Stimulated activated memory B cell treated with anti-CD40 and anti-IgM and Interleukin-4, amounts not matched to agents 10 μg/mL and 1 μg/mL and 100 μg/mL, for 72 hours (primary cell): ENCODE results near the gene TBKBP1.
A peak's percentile ranks its signal among the peaks of the same experiment; 100 is the strongest.

Experiments used
- ATAC-seq: fragments of 150-1000 bp; cut with Tn5 transposase; 2 replicates; pipeline ENCODE4 v1.10.0; 2021
- H3K27ac Mint-ChIP-seq: one replicate; pipeline ENCODE4 v1.8.0; 2022; ENCODE audit warnings: mild to moderate bottlenecking, mixed read lengths
- H3K27me3 Mint-ChIP-seq: one replicate; pipeline ENCODE4 v1.8.0; 2022; ENCODE audit warnings: mixed read lengths
- H3K36me3 Mint-ChIP-seq: one replicate; pipeline ENCODE4 v1.8.0; 2022; ENCODE audit warnings: mixed read lengths
- H3K4me1 Mint-ChIP-seq: one replicate; pipeline ENCODE4 v1.8.0; 2022; ENCODE audit warnings: mixed read lengths
- H3K4me3 Mint-ChIP-seq: one replicate; pipeline ENCODE4 v1.8.0; 2022; ENCODE audit warnings: mild to moderate bottlenecking, moderate library complexity, mixed read lengths
- H3K9me3 Mint-ChIP-seq: one replicate; pipeline ENCODE4 v1.8.0; 2022; ENCODE audit warnings: mixed read lengths

TBKBP1 gene

DNA sequence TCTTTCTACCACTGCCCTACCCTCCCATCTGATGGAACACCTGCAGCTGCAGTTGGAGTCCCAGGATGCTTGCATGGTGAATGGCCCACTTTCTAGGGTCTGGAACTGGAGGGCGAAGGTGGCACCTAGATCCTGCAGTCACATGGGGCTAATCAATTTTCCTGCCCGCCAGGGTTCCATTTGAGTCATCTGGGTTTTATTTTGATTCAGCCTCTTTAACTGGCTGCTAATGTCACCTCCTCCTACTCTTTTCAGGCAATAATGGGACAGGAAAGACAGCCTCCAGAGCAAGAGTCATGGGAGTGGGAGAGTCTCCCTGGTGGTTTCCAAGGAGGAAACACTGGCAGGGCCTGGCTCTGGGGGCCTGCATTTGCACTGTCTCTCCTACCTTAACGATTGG lies 3.8 kb upstream of the TBKBP1 start:
- no peaks in the 10 kb centered on the region for H3K27me3 Mint-ChIP-seq
- H3K4me1 Mint-ChIP-seq = peaks cover 23% of the 10 kb centered on the region
- H3K9me3 Mint-ChIP-seq = no peaks in the 10 kb centered on the region
- H3K4me3 Mint-ChIP-seq = no peak overlapping the region
- H3K27ac Mint-ChIP-seq = no peak overlapping the region
- H3K36me3 Mint-ChIP-seq = peaks cover 11% of the 10 kb centered on the region
- no peak for ATAC-seq

DNA sequence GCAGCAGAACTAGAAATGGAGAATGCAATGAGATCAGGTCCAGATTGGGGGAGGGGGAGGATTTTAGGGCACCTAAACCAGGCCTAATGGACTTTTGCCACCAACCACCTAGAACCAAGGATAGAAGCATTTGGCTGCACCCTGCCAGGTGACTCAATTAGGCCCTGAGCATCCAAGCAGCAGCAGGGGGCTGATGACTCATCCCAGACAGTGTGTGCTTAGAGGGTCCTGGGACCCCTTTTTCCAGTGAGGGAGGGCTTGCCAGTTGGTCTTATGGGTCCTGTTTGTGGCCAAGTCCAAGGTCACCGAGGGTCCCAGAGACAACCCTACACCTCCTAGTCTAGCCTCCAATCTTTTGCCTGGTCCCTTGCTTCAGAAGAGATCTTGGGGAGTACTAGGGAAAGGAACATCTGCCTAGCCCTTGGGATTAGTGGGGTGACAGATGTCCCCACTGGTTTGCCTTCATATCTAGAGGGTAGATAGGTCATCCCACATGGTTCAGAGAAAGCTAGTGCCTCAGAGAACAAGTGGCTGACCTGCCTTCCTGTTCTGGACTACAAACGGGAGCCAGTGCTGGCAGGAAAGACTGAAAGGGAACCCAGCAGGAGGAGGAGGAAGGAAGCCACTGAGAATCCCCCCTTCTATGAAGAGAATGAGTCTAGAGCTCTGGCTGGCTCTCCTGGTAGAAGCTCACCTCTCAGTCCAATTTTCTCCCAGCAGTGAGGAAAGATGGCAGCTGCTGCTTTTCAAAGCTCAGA lies 1.6 kb upstream of the TBKBP1 start:
- H3K27ac Mint-ChIP-seq = peak overlapping the region; percentile 81

DNA sequence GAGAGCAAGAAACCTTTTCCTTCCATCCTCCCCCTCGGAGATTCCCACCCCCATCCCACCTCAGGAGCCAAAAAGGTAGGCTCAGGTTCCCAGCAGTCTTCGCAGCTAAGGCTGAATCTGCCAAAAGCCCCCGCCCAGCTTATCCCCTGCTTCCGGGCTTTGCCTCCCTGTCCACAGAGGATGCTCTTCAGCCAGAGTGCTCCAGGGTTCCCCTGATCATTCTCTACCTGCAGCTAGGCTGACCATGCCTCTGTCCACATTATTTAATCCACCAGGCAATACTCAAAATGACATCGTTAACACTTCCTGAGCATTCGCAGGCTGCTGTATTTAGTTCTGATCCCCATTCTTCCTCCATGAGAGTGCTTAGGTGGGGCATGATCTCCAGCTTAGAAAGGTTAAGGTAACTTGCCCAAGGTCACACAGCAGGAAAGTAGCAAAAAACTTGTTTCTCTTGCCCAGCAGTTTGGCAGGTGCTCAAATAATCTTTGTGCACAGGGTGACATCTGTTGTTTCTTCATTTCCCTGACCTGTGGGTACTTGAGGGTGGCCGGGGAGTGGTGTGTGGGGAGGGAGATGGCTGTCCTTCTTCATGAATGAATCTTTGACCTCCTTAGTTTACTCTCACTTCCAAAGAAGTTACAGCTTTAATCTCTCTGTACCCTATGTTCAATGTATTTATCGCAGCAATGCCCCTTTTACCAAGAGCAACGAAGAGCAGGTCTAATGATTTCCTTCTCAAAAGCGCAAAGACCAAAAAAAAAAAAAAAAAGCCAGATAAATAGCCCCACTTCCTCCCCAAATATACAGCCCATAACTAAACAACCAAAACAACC lies 848 bp upstream of the TBKBP1 start:
- Mint-ChIP-seq H3K27me3 (no peaks in the 10 kb centered on the region), H3K9me3 (no peaks in the 10 kb centered on the region), H3K27ac (peak overlapping the region; percentile 81), H3K4me3 (peak overlapping the region; percentile 84), H3K36me3 (no peaks in the 10 kb centered on the region), H3K4me1 (peaks cover 45% of the 10 kb centered on the region)
- ATAC-seq = no peak

More for the DNA sequence above, 1.6 kb upstream of the TBKBP1 start:
- Mint-ChIP-seq H3K36me3 (no peaks in the 10 kb centered on the region), H3K27me3 (no peaks in the 10 kb centered on the region), H3K9me3 (no peaks in the 10 kb centered on the region), H3K4me3 (no peak overlapping the region), H3K4me1 (peaks cover 42% of the 10 kb centered on the region)
- ATAC-seq = no peak

DNA sequence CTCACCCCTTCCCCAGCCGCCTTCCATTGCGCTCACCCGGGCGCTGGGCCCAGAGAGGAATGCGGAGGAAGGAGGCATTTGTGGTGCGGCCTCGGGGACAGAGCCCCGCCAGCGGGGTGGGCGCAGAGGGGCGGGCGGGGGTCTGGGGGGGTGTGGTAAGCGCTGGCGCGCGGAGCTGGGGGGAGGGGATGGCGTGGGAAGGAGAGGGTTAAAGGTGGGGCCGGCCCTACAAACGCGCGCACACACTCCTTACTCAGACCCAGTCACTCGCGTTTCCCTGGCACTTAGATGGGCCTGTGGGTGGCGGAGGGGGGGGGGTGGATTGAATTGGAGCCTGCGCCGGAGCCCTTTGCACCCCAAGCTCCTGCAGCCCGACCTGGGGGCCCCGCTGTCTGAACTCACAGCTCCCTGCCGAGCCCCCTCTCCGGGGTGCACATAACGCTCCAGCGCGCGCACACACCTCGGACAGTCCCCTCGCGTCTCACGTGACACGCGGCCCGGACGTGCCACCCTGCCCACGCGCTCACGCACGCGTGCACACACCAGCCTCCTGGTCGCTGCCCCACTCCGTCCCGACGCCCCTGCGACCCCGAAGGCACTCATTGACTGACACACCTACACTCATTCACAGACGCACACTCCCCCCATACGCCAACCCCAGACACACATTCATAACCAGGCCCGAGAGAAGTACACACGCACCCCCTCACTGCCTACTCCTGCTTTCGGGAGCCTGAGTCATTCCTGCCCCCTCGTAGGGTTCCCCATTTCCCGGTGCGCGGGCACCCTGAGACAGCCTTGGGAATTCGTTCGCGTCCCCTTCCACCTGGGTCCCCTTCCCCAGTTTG lies 844 bp downstream of the TBKBP1 start:
- no peaks in the 10 kb centered on the region for H3K27me3 Mint-ChIP-seq
- peaks cover 54% of the 10 kb centered on the region for H3K4me1 Mint-ChIP-seq
- no peaks in the 10 kb centered on the region for H3K9me3 Mint-ChIP-seq
- peak; percentile 59 for ATAC-seq
- peak overlapping the region; percentile 73 for H3K4me3 Mint-ChIP-seq
- H3K27ac Mint-ChIP-seq = peak overlapping the region; percentile 78
- no peaks in the 10 kb centered on the region for H3K36me3 Mint-ChIP-seq

DNA sequence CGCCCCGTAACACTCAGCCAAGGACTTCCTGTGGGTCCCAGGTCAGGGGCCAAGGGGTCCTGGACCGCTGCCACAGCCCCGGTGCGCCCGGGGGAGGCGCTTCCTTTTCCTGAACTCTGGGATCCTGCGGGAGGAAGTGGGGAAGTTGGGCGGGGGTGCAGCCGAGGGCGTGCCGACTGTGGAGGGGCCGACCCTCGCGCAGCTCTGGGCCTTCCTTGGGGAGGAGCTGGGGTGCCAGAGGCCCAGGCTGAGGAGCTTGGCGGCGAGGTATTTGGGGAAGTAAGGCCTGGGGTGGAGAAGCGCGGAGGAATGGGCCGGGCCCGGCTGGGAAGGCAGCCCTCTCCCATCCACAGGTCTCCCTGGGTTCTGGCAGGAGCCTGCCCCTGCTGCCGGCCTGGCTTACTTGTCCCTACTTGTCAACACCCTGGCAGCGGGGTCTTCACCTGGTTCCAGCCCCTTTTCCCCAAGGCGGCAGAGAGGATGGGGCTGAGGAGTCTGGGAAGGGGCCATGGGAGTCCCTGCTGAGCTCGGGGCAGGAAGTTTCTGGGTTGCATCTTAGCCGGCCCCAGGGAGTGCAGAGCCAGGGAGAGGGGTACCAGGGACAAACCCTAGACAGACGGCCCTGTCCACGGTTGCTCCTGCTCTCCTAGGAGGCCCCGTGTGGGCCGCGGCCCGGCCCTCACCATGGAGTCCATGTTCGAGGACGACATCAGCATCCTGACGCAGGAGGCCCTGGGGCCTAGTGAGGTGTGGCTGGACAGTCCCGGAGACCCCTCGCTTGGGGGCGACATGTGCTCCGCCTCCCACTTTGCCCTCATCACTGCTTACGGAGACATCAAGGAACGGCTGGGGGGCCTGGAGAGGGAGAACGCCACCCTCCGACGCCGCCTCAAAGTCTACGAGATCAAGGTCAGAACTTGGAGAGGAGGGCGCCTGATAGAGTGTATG lies 1.7 kb downstream of the TBKBP1 start:
- H3K27me3 Mint-ChIP-seq = no peaks in the 10 kb centered on the region
- peak overlapping the region; percentile 78 for H3K27ac Mint-ChIP-seq
- H3K9me3 Mint-ChIP-seq = no peaks in the 10 kb centered on the region
- peak overlapping the region; percentile 73 for H3K4me3 Mint-ChIP-seq
- H3K4me1 Mint-ChIP-seq = peaks cover 54% of the 10 kb centered on the region
- peak; percentile 1 for ATAC-seq
- H3K36me3 Mint-ChIP-seq = no peaks in the 10 kb centered on the region

DNA sequence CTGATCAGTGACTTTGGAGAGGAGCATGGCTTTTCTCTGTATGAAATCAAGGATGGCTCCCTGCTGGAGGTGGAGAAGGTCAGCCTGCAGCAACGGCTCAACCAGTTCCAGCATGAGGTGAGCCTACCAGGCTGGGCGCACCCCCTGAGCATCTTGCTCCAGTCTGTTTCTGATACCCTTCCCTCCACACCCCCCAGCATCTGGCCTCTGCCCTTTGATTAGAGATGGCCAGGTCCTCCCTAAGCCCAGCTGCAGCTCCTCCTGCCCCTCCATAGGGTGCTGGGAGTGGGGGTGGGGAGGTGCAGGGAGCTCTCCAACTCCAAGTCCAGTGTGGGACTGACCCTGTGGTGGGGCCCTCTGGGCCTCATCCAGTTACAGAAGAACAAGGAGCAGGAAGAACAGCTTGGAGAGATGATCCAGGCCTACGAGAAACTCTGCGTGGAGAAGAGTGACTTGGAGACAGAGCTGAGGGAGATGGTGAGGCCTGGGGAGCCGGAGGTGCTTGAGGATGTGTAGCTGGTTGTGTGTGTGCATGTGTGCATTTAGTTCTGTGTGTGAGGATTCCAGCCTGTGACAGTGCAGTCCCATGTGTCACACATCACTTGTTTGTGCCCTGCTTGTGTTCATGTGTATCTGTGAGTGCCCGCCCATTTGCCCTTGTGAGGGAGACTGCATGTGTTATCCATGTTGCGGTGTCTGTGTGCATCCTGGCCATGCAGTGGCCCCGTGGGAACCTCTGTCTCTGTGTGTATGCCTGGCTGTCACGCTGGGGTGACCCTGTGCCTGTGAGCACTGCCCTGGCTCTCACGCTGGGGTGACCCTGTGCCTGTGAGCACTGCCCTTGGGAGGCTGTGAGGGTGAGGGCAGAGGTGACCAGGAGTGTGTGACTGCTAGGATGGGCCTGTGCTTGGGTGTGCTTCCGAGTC lies 3.0 kb downstream of the TBKBP1 start:
- no peak for ATAC-seq

DNA sequence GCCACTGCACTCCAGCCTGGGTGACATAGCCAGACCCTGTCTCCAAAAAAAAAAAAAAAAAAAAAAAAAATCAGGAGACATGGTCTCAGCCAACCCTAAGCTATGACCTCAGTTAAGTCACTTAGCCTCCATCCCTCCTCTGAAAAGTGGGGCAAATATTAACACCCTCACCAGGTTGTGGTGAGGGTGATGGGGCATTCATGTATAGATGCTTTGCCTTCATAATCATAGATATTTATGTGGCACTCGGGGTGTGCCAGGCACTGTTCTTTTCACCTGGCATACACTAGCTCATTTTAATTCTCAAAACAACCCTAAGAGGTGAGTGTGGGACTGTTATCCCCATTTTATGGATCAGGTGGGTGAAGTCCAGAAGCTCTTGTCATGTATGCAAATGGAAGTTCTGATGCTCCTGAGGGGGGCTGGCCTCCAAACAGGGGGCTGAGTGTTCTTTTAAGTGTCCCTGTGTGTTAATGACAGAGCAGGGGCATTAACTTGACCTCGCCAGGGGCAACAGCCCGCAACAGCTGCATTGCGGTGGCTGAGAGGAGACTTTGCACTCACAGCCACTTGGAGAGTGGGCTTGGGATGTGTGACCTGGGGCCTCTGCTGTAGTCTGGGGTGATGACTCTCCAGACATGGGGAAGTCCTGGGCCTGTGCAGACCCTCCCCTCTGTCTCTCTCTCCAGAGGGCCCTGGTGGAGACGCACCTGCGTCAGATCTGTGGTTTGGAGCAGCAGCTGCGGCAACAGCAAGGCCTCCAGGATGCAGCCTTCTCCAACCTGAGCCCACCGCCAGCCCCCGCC lies 4.1 kb downstream of the TBKBP1 start:
- H3K4me1 Mint-ChIP-seq = peaks cover 65% of the 10 kb centered on the region
- H3K27me3 Mint-ChIP-seq = no peaks in the 10 kb centered on the region
- no peaks in the 10 kb centered on the region for H3K36me3 Mint-ChIP-seq
- ATAC-seq = no peak
- no peak overlapping the region for H3K4me3 Mint-ChIP-seq
- no peaks in the 10 kb centered on the region for H3K9me3 Mint-ChIP-seq
- peak overlapping the region; percentile 15 for H3K27ac Mint-ChIP-seq

More for the DNA sequence above, 3.0 kb downstream of the TBKBP1 start:
- no peak overlapping the region for H3K4me3 Mint-ChIP-seq
- no peaks in the 10 kb centered on the region for H3K27me3 Mint-ChIP-seq
- H3K9me3 Mint-ChIP-seq = no peaks in the 10 kb centered on the region
- no peaks in the 10 kb centered on the region for H3K36me3 Mint-ChIP-seq
- peak overlapping the region; percentile 5 for H3K27ac Mint-ChIP-seq
- H3K4me1 Mint-ChIP-seq = peaks cover 63% of the 10 kb centered on the region

DNA sequence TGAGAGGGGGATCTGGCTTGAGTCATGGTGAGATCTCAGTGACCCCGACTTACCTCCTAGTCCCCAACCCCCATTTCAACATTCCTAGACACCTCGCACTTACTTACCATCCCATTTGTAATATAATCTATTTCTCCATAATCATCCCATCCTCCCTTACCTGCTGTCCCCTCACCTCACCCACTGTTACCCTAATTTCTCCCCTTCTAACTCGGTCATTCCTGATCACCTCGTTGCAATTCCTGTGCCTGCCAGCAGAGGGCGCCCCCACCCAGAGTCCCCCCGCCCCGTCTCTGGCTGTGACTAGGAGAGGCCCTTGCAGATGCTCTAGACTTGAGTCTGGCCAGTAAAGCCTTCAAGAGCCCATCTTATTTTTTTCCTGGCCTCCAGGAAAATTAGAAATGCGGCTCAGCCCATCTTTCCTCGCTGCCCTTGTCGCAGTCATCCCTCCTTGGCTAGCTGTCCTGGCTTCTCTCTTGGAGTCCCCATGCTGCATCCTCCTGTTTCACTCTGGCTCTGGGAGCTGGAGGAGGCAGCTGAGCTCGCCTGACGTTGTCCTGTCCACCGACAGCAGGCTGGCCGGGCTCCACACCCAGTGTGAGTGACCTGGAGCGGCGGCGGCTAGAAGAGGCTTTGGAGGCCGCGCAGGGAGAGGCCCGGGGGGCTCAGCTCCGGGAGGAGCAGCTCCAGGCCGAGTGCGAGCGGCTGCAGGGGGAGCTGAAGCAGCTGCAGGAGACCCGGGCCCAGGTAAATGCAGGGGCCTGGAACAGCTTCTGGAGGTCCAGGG lies 5.0 kb downstream of the TBKBP1 start:
- no peaks in the 10 kb centered on the region for H3K9me3 Mint-ChIP-seq
- peak overlapping the region; percentile 15 for H3K27ac Mint-ChIP-seq
- peaks cover 67% of the 10 kb centered on the region for H3K4me1 Mint-ChIP-seq
- no peaks in the 10 kb centered on the region for H3K36me3 Mint-ChIP-seq
- peak; percentile 42 for ATAC-seq
- no peaks in the 10 kb centered on the region for H3K27me3 Mint-ChIP-seq
- H3K4me3 Mint-ChIP-seq = no peak overlapping the region

DNA sequence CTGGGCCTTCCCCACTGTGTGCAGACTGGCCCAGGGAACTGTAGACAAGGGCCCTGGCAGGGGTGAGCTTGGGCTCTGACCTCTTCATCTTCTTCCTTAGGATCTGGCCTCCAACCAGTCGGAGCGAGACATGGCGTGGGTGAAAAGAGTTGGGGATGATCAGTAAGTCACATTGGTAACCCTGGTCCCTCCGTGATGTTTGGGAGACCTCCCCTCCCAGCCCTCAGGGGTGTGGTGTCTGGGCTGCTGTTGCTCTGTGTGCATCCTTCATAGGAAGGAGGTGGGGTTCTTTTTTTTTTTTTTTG lies 5.5 kb downstream of the TBKBP1 start:
- Mint-ChIP-seq H3K4me3 (no peak overlapping the region), H3K36me3 (no peaks in the 10 kb centered on the region), H3K27ac (no peak overlapping the region), H3K4me1 (peaks cover 71% of the 10 kb centered on the region), H3K9me3 (no peaks in the 10 kb centered on the region), H3K27me3 (no peaks in the 10 kb centered on the region)
- ATAC-seq = no peak

DNA sequence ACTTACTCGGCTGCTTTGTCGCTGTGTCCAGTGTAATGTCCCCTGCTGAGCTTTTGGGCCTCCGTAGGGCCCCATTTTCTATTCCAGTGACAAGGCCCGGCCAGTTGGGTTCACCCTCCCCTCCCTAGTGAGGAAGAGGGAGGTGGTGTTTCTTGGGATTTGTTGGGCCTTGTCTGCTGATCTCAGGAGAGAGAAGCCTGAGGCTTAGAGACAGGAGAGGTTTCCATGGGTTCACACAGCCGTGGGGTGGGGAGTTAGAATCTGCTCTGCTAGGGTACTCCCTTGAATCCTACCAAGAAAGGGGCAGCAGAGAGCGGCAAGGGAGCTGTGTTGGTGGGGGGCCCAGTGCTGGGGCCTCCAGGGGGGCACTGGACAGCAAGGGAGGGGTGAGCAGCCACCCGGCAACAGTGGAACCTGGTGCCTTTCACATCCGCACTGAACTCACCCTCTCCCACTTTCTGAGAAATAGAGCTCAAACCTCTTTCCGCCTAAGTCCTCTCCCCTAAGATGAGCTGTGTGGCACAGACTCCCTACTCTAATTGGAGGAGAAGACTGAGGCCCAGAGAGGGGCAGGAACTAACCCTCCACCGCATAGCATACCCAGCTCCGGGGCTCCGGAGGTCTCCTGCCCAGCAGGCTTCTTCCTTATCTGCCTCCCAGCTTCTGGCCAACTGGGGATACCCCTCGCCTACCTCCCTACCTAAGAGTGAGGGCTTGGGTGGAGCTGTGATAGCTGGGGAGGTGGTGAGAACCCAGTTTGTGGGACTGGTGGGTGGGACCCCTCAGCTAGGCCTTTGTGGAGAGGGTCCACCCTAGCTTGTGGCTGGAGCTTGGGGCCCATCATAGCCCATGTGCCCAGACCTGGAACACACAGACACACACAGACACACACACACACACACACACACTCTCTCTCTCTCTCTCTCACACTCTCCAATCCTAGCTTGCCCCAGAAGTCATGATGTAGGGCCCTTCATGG lies 6.8 kb downstream of the TBKBP1 start:
- no peaks in the 10 kb centered on the region for H3K9me3 Mint-ChIP-seq
- H3K27ac Mint-ChIP-seq = peak overlapping the region; percentile 35
- no peak overlapping the region for H3K4me3 Mint-ChIP-seq
- ATAC-seq = no peak
- H3K36me3 Mint-ChIP-seq = no peaks in the 10 kb centered on the region
- peaks cover 71% of the 10 kb centered on the region for H3K4me1 Mint-ChIP-seq
- no peaks in the 10 kb centered on the region for H3K27me3 Mint-ChIP-seq

DNA sequence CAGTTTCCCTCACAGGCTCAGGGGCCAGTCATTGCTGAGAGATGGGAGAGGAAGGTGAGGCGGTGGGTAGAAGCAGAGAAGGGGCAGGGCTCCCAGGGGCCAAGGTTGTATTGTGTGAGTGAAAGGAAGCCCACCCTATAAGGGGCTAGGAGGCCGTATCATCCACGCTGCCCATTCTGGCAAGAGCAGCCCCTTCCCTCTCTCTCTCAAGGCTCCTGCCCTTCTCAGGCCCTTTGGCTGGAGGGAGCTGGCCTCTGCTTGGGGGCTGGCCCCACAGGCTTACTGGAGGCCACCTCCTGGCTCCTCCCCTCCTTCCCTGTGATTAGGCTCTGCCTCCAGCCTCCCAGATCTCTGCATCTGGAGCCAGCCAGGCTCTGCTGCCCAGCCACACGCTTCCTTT lies 7.6 kb downstream of the TBKBP1 start:
- Mint-ChIP-seq H3K9me3 (no peaks in the 10 kb centered on the region), H3K27me3 (no peaks in the 10 kb centered on the region), H3K36me3 (no peaks in the 10 kb centered on the region), H3K4me1 (peaks cover 74% of the 10 kb centered on the region), H3K27ac (peak overlapping the region; percentile 35), H3K4me3 (no peak overlapping the region)
- no peak for ATAC-seq
